Eye (tissue), 1 donor: ENCODE measurements around the gene TXNRD1.
A peak's percentile ranks its signal among the peaks of the same experiment; 100 is the strongest.
"Not testable (repeated sequence)": the region's sequence is repeated elsewhere in the genome, so short reads cannot be mapped to it uniquely, and the experiment has no call there.

Experiments
- DNase-seq: peaks from one replicate; pipeline ENCODE4 v3.0.0-alpha.2; 2015

Gene TXNRD1

GRCh38 chr12:104376650-104377513, 161.3 kb downstream of the TXNRD1 start:
- peak; percentile 20 for DNase-seq

- DNase-seq, result no peak
These were observed 161.9 kb downstream of the TXNRD1 start for GRCh38 chr12:104377514-104377812.

- no peak for DNase-seq
These were observed 162.8 kb downstream of the TXNRD1 start for GRCh38 chr12:104378427-104378826.

DNA sequence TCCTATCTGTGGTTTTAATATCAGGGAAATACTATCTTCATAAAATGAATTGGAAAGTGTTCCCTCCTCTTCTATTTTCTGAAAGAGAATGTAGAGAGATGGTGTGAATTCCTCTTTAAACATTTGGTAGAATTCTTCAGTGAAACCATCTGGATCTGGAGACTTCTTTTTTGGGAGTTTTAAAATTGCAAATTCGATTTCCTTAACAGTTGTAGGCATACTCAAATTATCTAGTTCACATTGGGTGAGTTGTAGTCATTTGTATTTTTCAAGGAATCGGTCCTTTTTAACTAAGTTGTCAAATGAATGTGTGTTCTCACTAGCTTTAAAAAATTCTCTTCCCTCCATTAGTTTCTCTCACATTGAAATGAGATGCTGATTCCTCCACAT, 165.8 kb downstream of the TXNRD1 start:
- no peak for DNase-seq

DNA sequence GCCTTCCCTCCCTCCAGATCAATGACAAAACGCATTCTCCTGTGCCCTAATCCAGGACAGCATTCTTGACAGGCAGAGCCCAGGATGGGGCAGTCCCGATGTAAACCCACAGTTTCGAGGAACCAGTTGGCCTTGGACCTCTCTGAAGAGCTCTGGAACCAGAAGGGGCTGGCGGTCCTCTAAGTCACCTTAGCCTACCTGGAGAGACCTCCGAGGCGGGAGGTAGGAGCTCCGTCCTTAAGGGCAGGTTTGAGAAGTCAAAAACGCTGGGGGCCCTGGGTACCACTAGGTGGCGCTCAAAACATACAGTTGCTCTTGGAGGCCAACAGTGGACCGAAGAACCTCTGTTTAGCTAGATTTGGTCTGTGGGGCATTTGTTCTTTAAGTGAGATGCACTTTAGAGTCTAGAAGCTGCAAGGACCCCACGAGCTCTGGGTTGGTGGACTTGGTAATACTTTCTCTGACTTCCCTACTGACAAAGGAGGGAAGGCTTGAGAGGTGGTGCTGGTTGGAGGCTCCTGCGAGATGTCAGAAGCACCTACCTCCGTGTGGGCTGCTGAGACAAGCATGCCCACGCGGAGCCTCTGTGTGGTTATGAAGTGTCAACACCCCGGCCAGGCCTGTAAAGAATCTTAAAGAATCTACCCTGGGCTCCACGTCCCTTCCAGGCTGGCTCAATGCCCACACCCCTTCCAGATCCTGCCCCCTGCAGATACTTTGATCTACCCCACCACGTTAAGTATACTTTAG, 166.3 kb downstream of the TXNRD1 start:
- DNase-seq, result peak; percentile 94

DNA sequence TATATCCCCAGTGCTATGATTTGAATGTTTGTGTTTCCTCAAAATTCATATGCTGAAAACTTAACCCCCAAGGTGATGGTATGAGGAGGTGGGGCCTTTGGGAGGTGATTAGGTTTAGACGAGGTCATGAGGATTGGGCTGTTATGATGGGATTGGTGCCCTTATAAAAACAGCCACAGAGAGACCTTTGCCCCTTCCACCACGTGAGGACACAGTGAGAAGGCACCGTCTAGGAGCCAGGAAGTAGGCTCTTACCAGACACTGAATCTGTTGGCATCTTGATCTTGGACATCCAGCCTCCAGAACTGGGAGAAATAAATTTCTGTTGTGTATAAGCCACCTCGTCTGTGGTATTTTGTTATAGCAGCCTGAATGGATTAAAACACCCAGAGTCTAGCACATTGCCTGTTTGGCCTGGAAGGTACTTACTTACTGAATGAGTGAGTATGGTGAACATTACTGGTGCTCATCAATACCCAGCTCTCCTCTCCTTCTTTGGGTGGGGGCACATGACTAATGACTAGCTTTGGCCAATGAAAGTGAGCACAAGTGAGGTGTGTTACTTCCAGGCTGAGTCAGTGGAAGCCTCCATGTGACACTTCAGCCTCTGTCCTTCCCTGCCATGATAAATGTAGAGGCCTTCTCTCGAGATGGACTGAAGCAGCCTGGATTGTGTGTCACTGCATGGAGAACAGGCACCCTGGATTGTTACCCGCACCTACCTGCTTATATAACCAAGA, 168.7 kb downstream of the TXNRD1 start:
- no peak for DNase-seq

DNA sequence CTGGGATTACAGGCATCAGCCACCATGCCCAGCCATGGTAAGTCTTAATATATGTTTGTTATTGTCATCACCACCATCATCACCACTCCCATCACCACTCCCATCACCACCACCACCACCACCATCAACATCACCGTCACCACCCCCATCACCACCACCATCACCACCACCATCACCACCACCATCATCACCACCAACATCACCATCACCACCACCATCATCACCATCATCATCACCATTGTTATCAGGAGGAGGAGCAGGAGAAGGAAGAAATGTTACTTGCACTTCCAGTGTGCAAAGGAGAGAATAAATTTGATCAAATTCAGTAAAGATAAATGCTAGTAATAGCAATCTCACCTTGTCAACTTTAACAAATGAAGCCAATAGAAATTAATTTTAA, 169.9 kb downstream of the TXNRD1 start:
- no peak for DNase-seq

GRCh38 chr12:104386461-104386860, 170.9 kb downstream of the TXNRD1 start:
- no peak for DNase-seq

DNA sequence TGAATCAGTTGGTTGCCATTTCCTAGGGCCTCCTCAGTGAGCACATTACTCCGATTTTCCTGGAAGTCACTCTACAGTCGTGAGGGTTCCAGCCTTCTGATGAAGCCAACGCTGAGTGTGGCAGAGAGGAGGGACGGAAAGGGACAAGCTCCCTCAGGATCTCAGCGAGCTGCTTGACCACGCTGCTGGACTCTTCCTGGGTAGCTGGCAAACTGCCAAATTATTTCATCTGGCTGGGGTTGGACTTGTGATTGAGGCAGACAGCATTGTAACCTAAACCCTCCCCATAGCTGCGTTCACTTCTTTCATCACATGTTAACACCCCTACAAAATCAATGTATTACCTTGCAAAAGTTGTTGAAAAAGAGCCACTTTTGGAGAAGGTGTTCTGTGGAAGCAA, 171.6 kb downstream of the TXNRD1 start:
- DNase-seq, result peak; percentile 45

DNA sequence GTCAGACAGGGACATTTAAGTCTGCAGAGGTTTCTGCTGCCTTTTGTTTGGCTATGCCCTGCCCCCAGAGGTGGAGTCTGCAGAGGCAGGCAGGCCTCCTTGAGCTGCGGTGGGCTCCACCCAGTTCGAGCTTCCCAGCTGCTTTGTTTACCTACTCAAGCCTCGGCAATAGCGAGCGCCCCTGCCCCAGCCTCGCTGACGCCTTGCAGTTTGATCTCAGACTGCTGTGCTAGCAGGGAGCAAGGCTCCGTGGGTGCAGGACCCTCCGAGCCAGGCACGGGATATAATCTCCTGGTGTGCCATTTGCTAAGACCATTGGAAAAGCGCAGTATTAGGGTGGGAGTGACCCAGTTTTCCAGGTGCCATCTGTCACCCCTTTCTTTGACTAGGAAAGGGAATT, 178.5 kb downstream of the TXNRD1 start:
- DNase-seq, result not testable (repeated sequence)
